ENCODE measurements around the gene RAB14. TPM values are rescaled to one million over a fixed set of nuclear protein-coding genes. Genes with fewer than 3 reads are reported as not detected.
A peak's percentile ranks its signal among the peaks of the same experiment; 100 is the strongest.

RAB14 gene
- total and polyA plus RNA-seq, 5 experiments from 2014 or later = 34.6 to 62.3 (median 37.2) TPM

GRCh38 chr9:121198512-121199042 lies 3.1 kb downstream of the RAB14 start:
- H3K4me3 Mint-ChIP-seq = peak overlapping the region; percentile 78 to 98 (median 94)
- DNase-seq = no peak
- H3K36me3 Mint-ChIP-seq = peaks cover 0 to 4% (median 0%) of the 10 kb centered on the region in 3 donors
- H3K27ac Mint-ChIP-seq = peak overlapping the region in 7 of 10 donors; percentile 20 to 94 (median 73)
- POLR2A ChIA-PET = interaction anchor here (1.3 kb wide), 1 partner anchor 24 kb away, joined by 3 read pairs; no protein-coding TSS in a partner anchor
- peaks cover 33 to 80% (median 67%) of the 10 kb centered on the region in 4 donors for H3K4me1 Mint-ChIP-seq
- no peaks in the 10 kb centered on the region for H3K27me3 Mint-ChIP-seq
- peaks cover 0 to 2% (median 0%) of the 10 kb centered on the region in 9 donors for H3K9me3 Mint-ChIP-seq
- ATAC-seq = no peak

- DNase-seq (no peak), ATAC-seq (no peak)
- Mint-ChIP-seq H3K9me3 (peaks cover 0 to 2% (median 0%) of the 10 kb centered on the region in 9 donors), H3K27ac (peak overlapping the region in 5 of 10 donors; percentile 11 to 85 (median 74)), H3K27me3 (no peaks in the 10 kb centered on the region), H3K4me1 (peaks cover 31 to 87% (median 73%) of the 10 kb centered on the region in 4 donors), H3K36me3 (peaks cover 0 to 8% (median 0%) of the 10 kb centered on the region in 3 donors), H3K4me3 (peak overlapping the region; percentile 16 to 95 (median 66))
- POLR2A ChIA-PET = no interaction called here
Observed at GRCh38 chr9:121197132-121197531, 4.5 kb downstream of the RAB14 start.

- Mint-ChIP-seq H3K4me1 (peaks cover 30 to 88% (median 78%) of the 10 kb centered on the region in 4 donors), H3K36me3 (peaks cover 0 to 14% (median 0%) of the 10 kb centered on the region in 3 donors), H3K27me3 (no peaks in the 10 kb centered on the region), H3K27ac (peak overlapping the region in 9 of 10 donors; percentile 4 to 88 (median 61)), H3K4me3 (peak overlapping the region; percentile 22 to 94 (median 69)), H3K9me3 (no peaks in the 10 kb centered on the region)
- DNase-seq (no peak), ATAC-seq (peak; percentile 19 to 35)
- POLR2A ChIA-PET = no interaction called here
Observed at GRCh38 chr9:121196389-121196788, 5.3 kb downstream of the RAB14 start.

- Mint-ChIP-seq H3K27me3 (no peaks in the 10 kb centered on the region), H3K4me3 (peak overlapping the region in 7 of 10 donors; percentile 19 to 78 (median 47)), H3K36me3 (peaks cover 0 to 25% (median 0%) of the 10 kb centered on the region in 3 donors), H3K9me3 (no peaks in the 10 kb centered on the region), H3K27ac (peak overlapping the region in 5 of 10 donors; percentile 49 to 88 (median 85)), H3K4me1 (peaks cover 28 to 96% (median 86%) of the 10 kb centered on the region in 4 donors)
- ATAC-seq (no peak), DNase-seq (no peak)
- POLR2A ChIA-PET = interaction anchor here (0.7 kb wide), 1 partner anchor 9 kb away, joined by 3 read pairs; no protein-coding TSS in a partner anchor
Observed at GRCh38 chr9:121194730-121195129, 6.9 kb downstream of the RAB14 start.

- DNase-seq (peak in 2 of 10 donors; percentile 18 to 20), ATAC-seq (peak; percentile 49 to 69)
- peaks cover 0 to 31% (median 0%) of the 10 kb centered on the region in 3 donors for H3K36me3 Mint-ChIP-seq
- H3K9me3 Mint-ChIP-seq = no peaks in the 10 kb centered on the region
- peak overlapping the region in 8 of 10 donors; percentile 28 to 91 (median 60) for H3K27ac Mint-ChIP-seq
- H3K4me1 Mint-ChIP-seq = peaks cover 22 to 92% (median 78%) of the 10 kb centered on the region in 4 donors
- H3K4me3 Mint-ChIP-seq = peak overlapping the region in 5 of 10 donors; percentile 6 to 53 (median 39)
- POLR2A ChIA-PET = interaction anchor here (1.2 kb wide), 1 partner anchor 18 kb away, joined by 4 read pairs; no protein-coding TSS in a partner anchor
- H3K27me3 Mint-ChIP-seq = no peaks in the 10 kb centered on the region
Observed at GRCh38 chr9:121192959-121193640, 8.6 kb downstream of the RAB14 start.

GRCh38 chr9:121192518-121192917 lies 9.2 kb downstream of the RAB14 start:
- ATAC-seq = no peak
- Mint-ChIP-seq H3K4me3 (peak overlapping the region in 8 of 10 donors; percentile 11 to 54 (median 38)), H3K36me3 (peaks cover 0 to 33% (median 0%) of the 10 kb centered on the region in 3 donors), H3K4me1 (peaks cover 21 to 92% (median 79%) of the 10 kb centered on the region in 4 donors), H3K27me3 (no peaks in the 10 kb centered on the region), H3K9me3 (no peaks in the 10 kb centered on the region), H3K27ac (peak overlapping the region in 7 of 10 donors; percentile 29 to 79 (median 68))
- DNase-seq = no peak
- POLR2A ChIA-PET = no interaction called here

- ATAC-seq (no peak), DNase-seq (no peak)
- POLR2A ChIA-PET = no interaction called here
- Mint-ChIP-seq H3K27ac (peak overlapping the region in 9 of 10 donors; percentile 1 to 80 (median 18)), H3K27me3 (no peaks in the 10 kb centered on the region), H3K36me3 (peaks cover 0 to 42% (median 3%) of the 10 kb centered on the region in 3 donors), H3K9me3 (no peaks in the 10 kb centered on the region), H3K4me1 (peaks cover 23 to 90% (median 76%) of the 10 kb centered on the region in 4 donors), H3K4me3 (peak overlapping the region in 3 of 10 donors; percentile 2 to 48 (median 36))
Observed at GRCh38 chr9:121191235-121191634, 10.4 kb downstream of the RAB14 start.

- ATAC-seq (no peak), DNase-seq (no peak)
- no peaks in the 10 kb centered on the region for H3K9me3 Mint-ChIP-seq
- H3K4me1 Mint-ChIP-seq = peaks cover 29 to 90% (median 77%) of the 10 kb centered on the region in 4 donors
- POLR2A ChIA-PET = interaction anchor here (1.2 kb wide), 1 partner anchor 30 kb away, joined by 3 read pairs; no protein-coding TSS in a partner anchor
- peak overlapping the region in 5 of 10 donors; percentile 23 to 78 (median 49) for H3K27ac Mint-ChIP-seq
- peak overlapping the region in 1 of 10 donors; percentile 2 for H3K4me3 Mint-ChIP-seq
- H3K27me3 Mint-ChIP-seq = no peaks in the 10 kb centered on the region
- H3K36me3 Mint-ChIP-seq = peaks cover 0 to 57% (median 10%) of the 10 kb centered on the region in 3 donors
Observed at GRCh38 chr9:121189660-121190059, 12.0 kb downstream of the RAB14 start.

- Mint-ChIP-seq H3K4me3 (no peak overlapping the region), H3K36me3 (peaks cover 0 to 61% (median 10%) of the 10 kb centered on the region in 3 donors), H3K27ac (peak overlapping the region in 7 of 10 donors; percentile 20 to 84 (median 77)), H3K4me1 (peaks cover 28 to 89% (median 76%) of the 10 kb centered on the region in 4 donors), H3K27me3 (no peaks in the 10 kb centered on the region), H3K9me3 (no peaks in the 10 kb centered on the region)
- no peak for ATAC-seq
- POLR2A ChIA-PET = interaction anchor here (1.2 kb wide), 1 partner anchor 29 kb away, joined by 3 read pairs; no protein-coding TSS in a partner anchor
- no peak for DNase-seq
Observed at GRCh38 chr9:121189006-121189405, 12.7 kb downstream of the RAB14 start.

GRCh38 chr9:121187636-121188305 lies 13.9 kb downstream of the RAB14 start:
- Mint-ChIP-seq H3K36me3 (peaks cover 0 to 73% (median 15%) of the 10 kb centered on the region in 3 donors), H3K27me3 (no peaks in the 10 kb centered on the region), H3K27ac (peak overlapping the region in 9 of 10 donors; percentile 18 to 73 (median 57)), H3K4me1 (peaks cover 25 to 90% (median 71%) of the 10 kb centered on the region in 4 donors), H3K4me3 (no peak overlapping the region), H3K9me3 (no peaks in the 10 kb centered on the region)
- no peak for ATAC-seq
- POLR2A ChIA-PET = interaction anchor here (0.8 kb wide), 1 partner anchor 14 kb away, joined by 3 read pairs; the partner anchor contains the start of gene RAB14
- DNase-seq = no peak

- POLR2A ChIA-PET = interaction anchor here (1.2 to 1.5 kb wide), 5 partner anchors 9 to 474 kb away, joined by 3 to 4 read pairs (median 3); partner anchors contain the start of gene RAB14
Observed at GRCh38 chr9:121185774-121186403, 15.8 kb downstream of the RAB14 start.

More at GRCh38 chr9:121185774-121186403, 15.8 kb downstream of the RAB14 start:
- Mint-ChIP-seq H3K27ac (peak overlapping the region; percentile 51 to 88 (median 77)), H3K4me1 (peaks cover 26 to 85% (median 64%) of the 10 kb centered on the region in 4 donors), H3K27me3 (no peaks in the 10 kb centered on the region), H3K4me3 (peak overlapping the region in 3 of 10 donors; percentile 20 to 56 (median 25)), H3K9me3 (no peaks in the 10 kb centered on the region), H3K36me3 (peaks cover 0 to 76% (median 15%) of the 10 kb centered on the region in 3 donors)
- no peak for DNase-seq
- peak in 1 of 2 donors; percentile 29 for ATAC-seq
